Neural progenitor cell (in vitro differentiated cells): Measurements from ENCODE around the gene MT1B. TPM values are rescaled to one million over a fixed set of nuclear protein-coding genes. Genes with fewer than 3 reads are reported as not detected.

Source experiments
- DNase-seq: peaks from one replicate; pipeline ENCODE4 v3.0.0-alpha.2; 2016; ENCODE audit warnings: low spot score
- H2AFZ ChIP-seq: fragments of 200-600 bp; sonication (generic); replicated peaks from 2 replicates; pipeline ENCODE4 v1.6.1; 2016; ENCODE audit warnings: antibody characterized with exemption
- H3F3A ChIP-seq: fragments of 200-600 bp; sonication (generic); 2 replicates; pipeline ENCODE4 v1.6.1; 2016; ENCODE audit warnings: antibody characterized with exemption, low read depth
- H3K27ac ChIP-seq: fragments of 200-600 bp; sonication (generic); 2 replicates; pipeline ENCODE4 v1.5.1; 2016; ENCODE audit warnings: mild to moderate bottlenecking
- H3K27me3 ChIP-seq: fragments of 200-600 bp; sonication (generic); 2 replicates; pipeline ENCODE4 v1.6.1; 2016; ENCODE audit warnings: mild to moderate bottlenecking, moderate library complexity
- H3K36me3 ChIP-seq: fragments of 200-600 bp; sonication (generic); 2 replicates; pipeline ENCODE4 v1.5.1; 2016
- H3K4me1 ChIP-seq: fragments of 200-600 bp; sonication (generic); 2 replicates; pipeline ENCODE4 v1.6.1; 2016; ENCODE audit warnings: mixed run types
- H3K4me2 ChIP-seq: fragments of 200-600 bp; sonication (generic); 2 replicates; pipeline ENCODE4 v1.6.1; 2016
- H3K4me3 ChIP-seq: fragments of 200-600 bp; sonication (generic); 2 replicates; pipeline ENCODE4 v1.5.1; 2016
- H3K79me2 ChIP-seq: fragments of 200-600 bp; sonication (generic); 2 replicates; pipeline ENCODE4 v1.6.1; 2016; ENCODE audit warnings: low read depth
- H3K9ac ChIP-seq: fragments of 200-600 bp; sonication (generic); 2 replicates; pipeline ENCODE4 v1.6.1; 2016
- H3K9me3 ChIP-seq: fragments of 200-600 bp; sonication (generic); 2 replicates; pipeline ENCODE4 v1.5.1; 2016; ENCODE audit warnings: low read depth
- H4K20me1 ChIP-seq: fragments of 200-600 bp; sonication (generic); 2 replicates; pipeline ENCODE4 v1.6.1; 2016; ENCODE audit warnings: low read depth
- H3K27ac Mint-ChIP-seq: 3 replicates; pipeline ENCODE4 v1.8.0; 2021; ENCODE audit warnings: mixed read lengths
- H3K27me3 Mint-ChIP-seq: 2 replicates; pipeline ENCODE4 v1.8.0; 2022; ENCODE audit warnings: low read depth, mild to moderate bottlenecking, inconsistent platforms, moderate library complexity, mixed read lengths; ENCODE audit not compliant: insufficient read depth
- H3K36me3 Mint-ChIP-seq: 3 replicates; pipeline ENCODE4 v1.8.0; 2021; ENCODE audit warnings: mixed read lengths
- H3K4me1 Mint-ChIP-seq: 3 replicates; pipeline ENCODE4 v1.8.0; 2021; ENCODE audit warnings: mixed read lengths
- H3K4me3 Mint-ChIP-seq: 3 replicates; pipeline ENCODE4 v1.8.0; 2021; ENCODE audit warnings: mild to moderate bottlenecking, moderate library complexity, mixed read lengths
- H3K9me3 Mint-ChIP-seq: 3 replicates; pipeline ENCODE4 v1.8.0; 2020; ENCODE audit warnings: mixed read lengths
- CTCF ChIP-seq: fragments of 200-600 bp; sonication (generic); IDR thresholded peaks from 2 replicates; pipeline ENCODE4 v1.5.1; 2017; ENCODE audit warnings: antibody characterized with exemption, mild to moderate bottlenecking
- EZH2 ChIP-seq: fragments of 200-600 bp; sonication (generic); IDR thresholded peaks from 2 replicates; pipeline ENCODE4 v1.6.1; 2017; ENCODE audit warnings: antibody characterized with exemption, mild to moderate bottlenecking, moderate library complexity
- EZH2phosphoT487 ChIP-seq: fragments of 200-600 bp; sonication (generic); IDR thresholded peaks from 2 replicates; pipeline ENCODE4 v1.6.1; 2017; ENCODE audit warnings: antibody characterized with exemption
- total RNA-seq: library from RNA; depleted of rRNA; stranded (reverse); fragments of >200 nt; gene quantifications from 2 replicates; pipeline ENCODE4 v1.2.3, GENCODE V29; 2015; ENCODE audit warnings: low replicate concordance

MT1B gene
- total RNA-seq, 1 donor from 2014 or later, result not detected

GRCh38 chr16:56701534-56701933, 49.8 kb downstream of the MT1B start:
- Histone ChIP-seq H4K20me1 (no peaks in the 10 kb centered on the region), H3K9me3 (no peaks in the 10 kb centered on the region), H3K36me3 (no peaks in the 10 kb centered on the region), H3K79me2 (no peaks in the 10 kb centered on the region), H2AFZ (no peak overlapping the region), H3F3A (no peaks in the 10 kb centered on the region), H3K27ac (no peak overlapping the region), H3K27me3 (no peaks in the 10 kb centered on the region), H3K4me2 (no peak overlapping the region), H3K4me1 (no peaks in the 10 kb centered on the region), H3K9ac (no peak overlapping the region), H3K4me3 (no peak overlapping the region)
- no peak overlapping the region for H3K27ac Mint-ChIP-seq
- no peak overlapping the region for H3K4me3 Mint-ChIP-seq
- H3K36me3 Mint-ChIP-seq, result no peaks in the 10 kb centered on the region
- TF ChIP-seq EZH2, result peak; percentile 11
- no peak for TF ChIP-seq CTCF
- TF ChIP-seq EZH2phosphoT487, result no peak
- DNase-seq, result no peak
- H3K9me3 Mint-ChIP-seq, result peaks cover 9% of the 10 kb centered on the region
- H3K27me3 Mint-ChIP-seq, result peaks cover 4% of the 10 kb centered on the region
- peaks cover 5% of the 10 kb centered on the region for H3K4me1 Mint-ChIP-seq

Other genes starting within 250 kb of the MT1B start
- gene AMFR, start 226.3 kb upstream of the MT1B start, total RNA-seq, result 38.7 and 51.3 TPM in 2 replicates
- gene NUDT21, start 200.6 kb upstream of the MT1B start, total RNA-seq, result 165 and 256 TPM in 2 replicates
- 65.8 and 73.4 TPM in 2 replicates for gene OGFOD1, start 200.3 kb upstream of the MT1B start, total RNA-seq
- 47.8 and 64.5 TPM in 2 replicates for gene BBS2, start 131.9 kb upstream of the MT1B start, total RNA-seq
- gene MT4, start 86.8 kb upstream of the MT1B start, total RNA-seq, result not detected in 2 replicates
- gene MT3, start 62.4 kb upstream of the MT1B start, total RNA-seq, result not detected in 2 replicates
- 1.3 TPM in 1 of 2 replicates, not detected in the other for gene MT2A, start 43.3 kb upstream of the MT1B start, total RNA-seq
- gene MT1E, start 26.1 kb upstream of the MT1B start, total RNA-seq, result 1.9 and 2.4 TPM in 2 replicates
- not detected in 2 replicates for gene MT1M, start 19.2 kb upstream of the MT1B start, total RNA-seq
- not detected in 2 replicates for gene MT1A, start 13.2 kb upstream of the MT1B start, total RNA-seq
- 1.1 TPM in 1 of 2 replicates, not detected in the other for gene MT1F, start 6.1 kb downstream of the MT1B start, total RNA-seq
- gene MT1G, start 16.2 kb downstream of the MT1B start, total RNA-seq, result 2.6 TPM in 1 of 2 replicates, not detected in the other
- not detected in 2 replicates for gene MT1H, start 17.9 kb downstream of the MT1B start, total RNA-seq
- 4.4 TPM in 1 of 2 replicates, not detected in the other for gene MT1X, start 30.6 kb downstream of the MT1B start, total RNA-seq
- 116 and 128 TPM in 2 replicates for gene NUP93, start 78.2 kb downstream of the MT1B start, total RNA-seq
- gene SLC12A3, start 213.3 kb downstream of the MT1B start, total RNA-seq, result not detected in 2 replicates